GM18868 (cell line): ENCODE data around the gene PNMA8C.
"Not testable (repeated sequence)": the region's sequence is repeated elsewhere in the genome, so short reads cannot be mapped to it uniquely, and the experiment has no call there.

Source experiments
- ATAC-seq: cut with Tn5 transposase; IDR thresholded peaks from one replicate; pipeline ENCODE4 v1.9.1; 2021; ENCODE audit warnings: mild to moderate bottlenecking, moderate library complexity; ENCODE audit not compliant: unreplicated experiment

Gene PNMA8C

DNA sequence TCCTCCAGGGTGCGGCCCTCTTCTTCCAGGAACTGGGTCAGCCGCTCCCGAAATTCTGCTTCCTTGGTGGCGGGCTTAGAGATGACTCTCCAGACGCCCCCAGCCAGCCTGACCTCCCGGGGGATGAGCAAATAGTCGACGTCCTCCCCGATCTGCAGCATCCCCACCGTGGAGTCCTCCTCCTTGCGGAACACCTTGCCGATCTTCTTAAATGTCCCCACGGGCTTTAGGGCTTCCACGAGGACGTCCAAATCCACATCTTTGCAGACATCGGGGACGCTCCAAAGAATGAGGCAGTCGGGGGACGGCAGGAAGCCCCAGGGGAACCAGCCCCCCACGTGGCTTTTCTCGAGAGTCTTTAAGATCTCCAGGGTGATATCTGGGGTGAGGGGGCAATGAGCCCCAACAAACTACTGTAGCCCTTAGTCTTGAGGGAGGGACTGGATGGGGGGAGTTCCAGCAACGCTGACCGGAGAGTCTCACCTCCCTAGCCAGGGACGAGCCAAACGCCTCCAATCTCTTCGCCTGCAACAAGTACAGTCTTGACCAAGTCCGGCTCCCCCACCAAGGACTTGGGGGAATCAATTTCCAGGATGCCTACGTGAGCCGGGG is 16.0 kb downstream of the PNMA8C start:
- ATAC-seq: no peak

GRCh38 chr19:46411925-46412649 is 16.6 kb downstream of the PNMA8C start:
- ATAC-seq: no peak

- ATAC-seq: no peak
These were observed 17.4 kb downstream of the PNMA8C start for GRCh38 chr19:46411088-46411924.

DNA sequence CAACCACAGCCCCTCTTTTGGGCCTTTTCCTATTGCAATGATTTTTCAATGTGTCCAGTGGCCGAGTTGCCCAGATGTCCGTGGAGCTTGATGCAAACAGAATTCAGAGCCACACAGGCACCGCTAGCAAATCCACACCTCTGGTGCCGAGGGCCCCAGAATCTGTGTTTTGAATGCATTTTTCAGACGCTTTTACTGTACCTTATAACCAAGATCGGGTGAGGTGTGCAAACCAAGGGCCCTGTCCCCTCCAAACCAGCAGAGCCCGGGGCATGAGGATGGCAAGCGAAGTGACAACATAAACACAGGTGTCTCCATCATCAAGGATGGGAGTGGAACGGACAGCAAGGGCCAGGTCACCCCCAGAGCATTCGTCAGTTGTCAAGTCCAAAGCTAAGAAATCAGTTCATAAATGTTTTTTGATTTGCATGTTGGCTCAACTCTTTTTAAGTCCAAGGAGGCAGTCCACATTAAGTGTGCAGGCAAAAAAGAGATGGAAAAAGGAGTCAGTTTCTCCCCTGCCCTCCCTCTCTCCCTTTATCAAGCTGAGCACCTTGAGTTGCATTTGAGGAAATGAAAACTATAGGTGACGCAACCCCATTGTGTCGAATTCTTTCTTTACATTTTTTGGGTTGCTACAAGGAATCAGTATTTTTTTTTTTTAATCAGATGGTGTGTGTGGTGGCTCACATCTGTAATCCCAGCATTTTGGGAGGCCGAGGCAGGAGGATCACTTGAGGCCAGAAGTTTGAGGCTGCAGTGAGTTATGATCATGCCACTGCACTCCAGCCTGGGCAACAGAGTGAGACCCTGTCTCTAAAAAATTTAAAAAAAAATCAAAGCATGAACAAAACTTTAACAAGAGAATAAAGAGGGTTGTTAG is 18.3 kb downstream of the PNMA8C start:
- no peak for ATAC-seq

GRCh38 chr19:46409191-46409590 is 19.5 kb downstream of the PNMA8C start:
- no peak for ATAC-seq

- ATAC-seq: no peak
These were observed 20.1 kb downstream of the PNMA8C start for GRCh38 chr19:46408664-46409039.

DNA sequence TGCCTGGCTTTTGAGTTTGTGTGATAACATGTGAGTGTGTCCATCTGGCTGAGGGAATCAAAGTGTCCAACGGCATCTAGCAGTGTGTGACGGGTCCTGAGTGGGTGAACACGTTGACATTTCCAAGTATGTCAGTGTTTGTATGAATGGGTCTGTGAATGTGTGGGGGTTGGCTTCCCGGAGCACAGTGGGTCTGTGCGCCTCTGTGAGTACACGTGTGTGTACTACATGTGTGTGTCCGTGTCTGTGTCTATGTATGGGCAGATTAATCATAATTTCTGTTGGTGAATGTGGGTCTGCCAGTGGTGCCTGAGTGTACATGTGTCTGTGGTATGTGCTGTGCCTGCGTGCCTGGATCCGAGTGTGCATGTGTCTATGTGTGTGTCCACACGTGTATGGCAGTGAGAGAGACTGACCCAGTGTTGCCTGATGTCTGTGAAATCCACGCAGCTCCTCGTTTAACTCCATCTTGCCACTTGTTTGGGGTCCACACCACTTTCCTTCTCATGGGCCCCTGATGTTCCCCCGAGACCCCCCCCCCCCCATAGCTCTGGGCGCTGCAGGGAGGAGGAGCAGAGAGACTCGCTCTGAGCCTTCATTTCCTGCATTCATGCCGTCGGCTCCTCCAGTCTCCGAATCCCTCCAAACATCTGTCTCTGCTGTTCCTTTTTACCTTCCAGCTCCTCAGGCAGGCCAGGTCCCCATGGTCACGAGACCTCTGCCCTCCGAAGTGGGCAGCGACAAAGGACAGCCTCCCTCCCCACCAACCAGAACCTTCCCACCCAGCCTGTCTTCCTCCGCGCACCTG is 20.7 kb downstream of the PNMA8C start:
- ATAC-seq: no peak

DNA sequence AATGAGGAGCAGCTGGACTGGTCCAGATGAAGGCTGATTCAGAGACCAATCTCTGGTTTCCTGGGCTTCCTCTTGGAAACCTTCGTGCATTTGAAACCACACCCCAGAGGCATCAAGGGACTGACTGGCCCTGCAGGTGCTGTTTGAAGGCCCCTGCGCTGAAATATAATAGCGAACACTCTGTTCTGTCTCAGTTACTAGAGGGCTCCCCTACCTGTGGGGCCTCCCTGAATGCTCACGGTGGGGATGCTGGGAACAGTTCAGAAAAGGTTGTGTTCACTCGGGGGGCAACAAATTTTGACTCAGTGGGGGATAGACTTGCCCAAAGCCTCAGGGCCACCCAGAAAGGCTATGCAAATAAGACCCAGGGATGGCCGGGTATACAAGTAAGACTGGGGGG is 21.8 kb downstream of the PNMA8C start:
- no peak for ATAC-seq

GRCh38 chr19:46404753-46405468 is 23.8 kb downstream of the PNMA8C start:
- no peak for ATAC-seq

DNA sequence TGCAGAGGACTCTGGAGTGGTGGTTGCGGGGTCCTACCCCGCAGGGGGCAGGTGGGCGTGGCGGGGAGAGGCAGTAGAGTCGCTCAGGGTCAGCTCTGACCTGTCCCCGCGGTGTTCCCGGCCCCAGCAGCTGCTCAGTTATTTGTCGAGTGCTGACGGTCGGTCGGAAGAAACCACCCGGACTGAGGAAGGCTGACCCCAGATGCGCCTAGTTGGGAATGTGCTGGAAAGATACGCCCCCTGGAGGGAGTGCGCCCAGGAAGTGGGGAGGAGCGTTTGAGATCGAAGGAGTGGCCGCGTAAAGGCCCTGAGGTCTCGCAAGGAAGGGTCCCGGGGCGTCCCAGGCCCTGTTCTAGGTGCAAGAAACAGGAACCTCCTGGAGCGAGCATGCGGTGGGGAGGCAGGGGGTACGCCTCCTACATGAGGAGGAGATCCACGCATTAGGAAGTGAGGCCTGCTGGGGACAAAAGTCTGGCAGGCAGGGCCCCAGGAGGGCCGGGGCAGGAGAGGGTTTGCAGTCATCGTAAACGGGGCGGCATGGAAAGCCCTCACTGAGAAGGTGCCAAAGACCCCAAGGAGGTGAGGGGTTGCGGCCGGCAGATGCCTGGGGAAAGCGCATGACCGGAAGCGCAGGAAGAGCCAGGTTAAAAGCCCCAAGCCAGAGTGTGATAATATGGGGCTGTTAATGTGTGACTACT is 24.5 kb downstream of the PNMA8C start:
- ATAC-seq: no peak

- ATAC-seq: no peak
These were observed 26.0 kb downstream of the PNMA8C start for GRCh38 chr19:46402725-46403124.

DNA sequence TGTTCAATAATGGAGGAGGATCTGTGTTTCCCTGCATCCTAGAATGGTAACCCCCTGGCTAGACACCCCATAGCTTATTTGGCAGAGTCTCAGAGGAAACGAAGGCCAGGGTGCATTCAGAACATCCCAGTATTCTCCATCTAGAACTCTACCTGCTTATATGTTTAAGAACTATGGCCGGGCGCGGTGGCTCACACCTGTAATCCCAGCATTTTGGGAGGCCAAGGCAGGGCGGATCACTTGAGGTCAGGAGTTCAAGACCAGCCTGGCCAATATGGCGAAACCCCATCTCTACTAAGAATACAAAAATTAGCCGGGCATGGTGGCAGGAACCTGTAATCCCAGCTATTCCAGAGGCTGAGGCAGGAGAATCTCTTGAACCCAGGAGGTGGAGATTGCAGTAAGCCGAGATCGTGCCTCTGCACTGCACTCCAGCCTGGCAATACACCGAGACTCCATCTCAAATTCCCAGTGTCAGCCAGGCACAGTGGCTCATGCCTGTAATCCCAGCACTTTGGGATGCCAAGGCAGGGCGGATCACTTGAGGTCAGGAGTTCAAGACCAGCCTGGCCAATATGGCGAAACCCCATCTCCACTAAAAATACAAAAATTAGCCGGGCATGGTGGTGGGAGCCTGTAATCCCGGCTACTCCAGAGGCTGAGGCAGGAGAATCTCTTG is 30.8 kb downstream of the PNMA8C start:
- ATAC-seq: not testable (repeated sequence)

- ATAC-seq: no peak
These were observed 34.3 kb downstream of the PNMA8C start for GRCh38 chr19:46394402-46394797.

GRCh38 chr19:46393456-46394401 is 35.0 kb downstream of the PNMA8C start:
- no peak for ATAC-seq

GRCh38 chr19:46392837-46393236 is 35.9 kb downstream of the PNMA8C start:
- ATAC-seq: no peak

DNA sequence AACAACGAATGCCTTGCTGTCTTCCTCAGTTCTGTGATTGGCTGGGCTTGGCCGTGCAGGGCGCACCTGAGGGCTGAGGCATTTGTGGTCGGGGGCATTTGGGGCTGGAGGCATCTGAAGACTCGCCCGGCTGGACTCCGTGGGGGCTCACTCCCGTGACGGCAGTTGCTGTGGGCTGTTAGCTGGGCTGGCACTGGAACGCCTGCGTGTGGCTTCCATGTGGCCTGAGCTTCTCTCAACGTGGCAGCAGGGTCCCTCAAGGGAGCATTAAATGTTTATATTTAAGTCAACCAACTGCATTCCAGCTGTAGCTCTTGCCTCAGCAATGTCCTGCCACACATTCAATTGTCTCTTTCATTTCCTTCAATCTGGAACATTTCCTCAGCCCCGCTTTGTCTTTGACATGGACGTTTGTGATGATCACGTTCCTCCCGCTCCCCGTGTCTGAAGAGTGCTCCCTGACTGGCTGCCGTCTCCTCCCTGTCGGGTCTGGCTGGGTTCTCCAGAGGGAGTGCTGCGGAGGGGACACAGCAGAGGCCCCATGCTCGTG is 36.4 kb downstream of the PNMA8C start:
- no peak for ATAC-seq
